ENCODE data around the gene EXOC1. TPM values are rescaled to one million over a fixed set of nuclear protein-coding genes. Genes with fewer than 3 reads are reported as not detected.

EXOC1 gene
- total RNA-seq, 4 donors from 2014 or later = 52.3 to 75.4 (median 61.3) TPM

DNA sequence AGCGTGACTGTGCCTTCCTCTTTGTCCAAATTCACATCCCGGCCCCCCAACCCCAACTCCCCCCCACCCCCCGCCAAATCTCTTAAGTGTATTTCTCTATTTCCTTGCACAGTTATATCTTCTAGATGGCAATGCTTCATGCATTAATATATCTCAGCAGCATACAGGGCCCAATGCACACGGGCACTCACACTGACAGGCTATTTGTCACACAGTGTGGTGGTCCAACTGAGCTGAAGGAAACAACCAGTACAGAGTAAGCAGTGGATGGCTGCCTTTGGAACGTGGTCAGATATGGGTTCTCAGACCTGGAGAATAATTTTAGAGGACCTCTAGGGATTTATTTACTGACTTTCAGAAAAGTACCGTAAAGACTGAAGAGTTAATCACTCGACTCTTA lies 681 bp downstream of the EXOC1 start:
- TF ChIP-seq CTCF (IDR thresholded peaks at IDR 0.05; ENCODE audit: low read depth) = no peak

DNA sequence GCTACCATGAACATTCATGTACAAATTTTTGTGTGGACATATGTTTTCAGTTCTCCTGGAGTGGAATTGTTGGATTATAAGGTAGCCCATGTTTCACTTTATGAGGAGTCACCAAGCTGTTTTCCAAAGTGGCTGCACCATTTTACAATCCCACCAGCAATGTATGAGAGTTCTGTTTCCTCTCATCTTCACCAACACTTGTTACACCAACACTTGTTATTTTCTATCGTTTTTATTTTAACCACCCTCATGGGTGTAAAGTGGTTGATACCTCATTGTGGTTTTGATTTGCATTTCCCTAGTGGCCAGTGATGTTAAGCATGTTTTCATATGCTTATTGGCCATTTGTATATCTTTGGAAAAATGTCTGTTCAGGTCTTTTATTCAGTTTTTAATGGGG lies 4.1 kb downstream of the EXOC1 start:
- no peak for TF ChIP-seq CTCF (IDR thresholded peaks at IDR 0.05; ENCODE audit: low read depth)

DNA sequence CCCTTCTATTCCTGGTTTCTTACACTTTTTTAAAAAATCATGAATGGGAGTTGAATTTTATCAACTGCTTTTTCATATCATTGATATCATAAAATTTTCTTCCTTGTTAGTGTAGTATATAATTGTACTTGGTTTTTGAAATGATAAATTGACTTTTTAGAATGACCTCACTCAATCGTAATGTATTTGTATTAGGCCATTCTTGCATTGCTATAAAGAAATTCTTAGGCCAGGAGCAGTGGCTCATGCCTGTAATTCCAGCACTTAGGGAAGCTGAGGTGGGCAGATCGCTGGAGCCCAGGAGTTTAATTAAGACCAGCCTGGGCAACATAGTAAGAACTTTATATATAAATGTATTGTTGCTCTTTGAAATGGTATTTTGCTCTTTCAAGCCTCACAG lies 6.3 kb downstream of the EXOC1 start:
- TF ChIP-seq CTCF (IDR thresholded peaks at IDR 0.05; ENCODE audit: low read depth) = no peak

DNA sequence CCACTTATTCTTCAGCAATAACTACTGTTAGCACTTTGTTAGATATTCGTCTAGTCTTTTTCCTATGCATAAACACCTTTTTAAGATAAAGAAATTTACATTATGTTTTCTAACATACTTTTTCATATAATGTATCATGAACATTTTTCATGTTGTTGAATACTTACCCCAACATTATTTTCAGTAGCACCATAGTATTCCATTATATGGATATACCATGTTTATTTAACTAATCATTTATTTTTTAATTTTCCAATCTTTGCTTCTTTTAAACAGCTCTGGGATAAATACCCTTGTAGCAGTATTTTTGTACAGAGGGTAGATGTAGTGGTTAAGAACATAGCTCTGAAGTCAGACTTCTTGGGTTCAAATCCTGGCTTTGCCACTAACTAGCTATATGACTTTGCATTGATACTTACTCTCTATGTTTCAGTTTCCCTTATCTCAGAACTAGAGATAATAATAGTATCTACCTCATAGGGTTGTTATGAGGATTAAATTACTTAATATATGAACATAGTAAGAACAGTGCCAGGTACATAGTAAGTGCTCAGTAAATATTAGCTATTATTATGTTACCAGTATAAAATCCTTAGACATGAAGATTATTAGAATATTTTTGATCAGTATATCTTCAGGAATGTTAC lies 11.3 kb downstream of the EXOC1 start:
- no peak for TF ChIP-seq CTCF (IDR thresholded peaks at IDR 0.05; ENCODE audit: low read depth)

DNA sequence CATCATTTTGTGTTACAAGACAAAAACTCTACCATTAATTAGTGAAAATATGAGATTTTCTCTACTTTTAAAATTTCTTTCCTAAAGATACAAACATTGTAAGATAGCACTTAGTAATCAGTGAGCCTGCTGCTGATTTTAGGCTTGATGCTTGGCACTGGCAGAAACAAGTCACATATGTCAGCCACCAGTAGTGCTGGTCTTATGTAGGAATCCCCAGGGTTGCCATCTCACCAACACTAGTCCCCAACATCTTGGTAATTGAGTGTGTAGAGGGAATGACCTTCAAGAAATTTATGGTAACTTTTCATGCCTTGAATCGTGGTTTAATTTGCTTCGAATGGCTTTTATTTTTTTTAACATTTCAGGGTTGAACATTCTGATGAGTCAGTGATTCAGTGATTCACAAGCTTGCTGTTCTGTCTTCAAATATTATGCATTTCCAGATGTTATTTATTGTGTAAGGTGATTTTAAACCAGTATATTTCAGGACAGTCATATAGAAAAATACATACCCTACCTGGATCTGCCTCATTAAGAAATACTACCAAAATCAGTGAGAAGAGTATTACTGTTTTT lies 11.9 kb downstream of the EXOC1 start:
- TF ChIP-seq CTCF (IDR thresholded peaks at IDR 0.05; ENCODE audit: low read depth) = no peak

DNA sequence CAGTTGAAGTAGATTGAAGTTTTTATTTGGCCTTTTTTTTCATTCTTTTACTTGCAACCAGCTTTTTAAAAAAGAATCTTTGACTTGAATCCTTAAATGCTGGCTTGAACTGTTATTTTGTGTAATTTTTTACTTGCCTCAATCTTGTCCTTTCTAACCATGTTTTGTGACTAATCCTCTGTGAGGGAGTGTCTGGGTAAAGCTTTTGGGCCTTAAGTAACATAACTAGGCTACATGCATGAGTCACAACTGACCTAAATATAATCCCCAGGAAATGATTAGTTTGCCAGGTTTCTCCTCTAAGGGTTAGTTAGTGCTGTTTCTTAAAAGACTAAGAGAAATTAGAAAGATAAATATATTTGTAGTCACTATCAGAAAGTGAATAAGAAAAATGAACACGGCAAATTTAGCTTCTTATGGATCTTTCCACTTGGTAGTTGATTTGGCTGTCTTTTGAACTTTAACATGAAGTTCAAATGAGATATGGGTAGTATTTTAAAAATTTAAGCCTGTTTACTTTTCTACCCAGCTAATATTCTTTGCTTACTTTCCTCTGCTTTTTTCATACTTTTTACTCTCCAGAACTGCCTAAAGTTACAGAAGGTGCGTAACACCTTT lies 13.0 kb downstream of the EXOC1 start:
- TF ChIP-seq CTCF (IDR thresholded peaks at IDR 0.05; ENCODE audit: low read depth) = no peak

GRCh38 chr4:55866973-55867574 lies 13.6 kb downstream of the EXOC1 start:
- no peak for TF ChIP-seq CTCF (IDR thresholded peaks at IDR 0.05; ENCODE audit: low read depth)
